ENCODE measurements around the gene MGAT5B. TPM values are rescaled to one million over a fixed set of nuclear protein-coding genes. Genes with fewer than 3 reads are reported as not detected.

MGAT5B gene
- total and polyA plus RNA-seq, 2 of the 13 experiments (the other 11 are each of a cell fraction or from before 2014, with no cell fraction given) = 0.07 to 0.13 TPM

DNA sequence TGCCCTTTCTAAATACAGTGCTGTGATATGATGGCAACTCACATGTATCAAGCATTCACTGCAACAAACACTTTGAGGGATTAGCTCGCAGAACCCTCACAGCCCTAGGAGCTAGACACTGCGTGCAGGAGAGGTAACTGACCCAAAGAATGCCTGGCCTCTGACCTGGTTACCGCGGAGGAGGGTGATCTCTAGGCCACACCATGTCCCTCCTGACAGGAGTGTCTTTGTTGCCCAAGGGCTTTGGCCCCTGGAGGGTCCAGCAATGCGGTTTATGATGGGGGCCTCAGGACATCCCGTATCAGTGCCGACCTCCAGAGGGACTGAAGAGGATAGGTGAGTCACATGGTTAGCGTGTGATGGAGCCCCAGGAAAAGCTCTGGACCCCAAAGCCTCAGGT is 130.6 kb downstream of the MGAT5B start (continued):
- TF ChIP-seq, protein P1, sequence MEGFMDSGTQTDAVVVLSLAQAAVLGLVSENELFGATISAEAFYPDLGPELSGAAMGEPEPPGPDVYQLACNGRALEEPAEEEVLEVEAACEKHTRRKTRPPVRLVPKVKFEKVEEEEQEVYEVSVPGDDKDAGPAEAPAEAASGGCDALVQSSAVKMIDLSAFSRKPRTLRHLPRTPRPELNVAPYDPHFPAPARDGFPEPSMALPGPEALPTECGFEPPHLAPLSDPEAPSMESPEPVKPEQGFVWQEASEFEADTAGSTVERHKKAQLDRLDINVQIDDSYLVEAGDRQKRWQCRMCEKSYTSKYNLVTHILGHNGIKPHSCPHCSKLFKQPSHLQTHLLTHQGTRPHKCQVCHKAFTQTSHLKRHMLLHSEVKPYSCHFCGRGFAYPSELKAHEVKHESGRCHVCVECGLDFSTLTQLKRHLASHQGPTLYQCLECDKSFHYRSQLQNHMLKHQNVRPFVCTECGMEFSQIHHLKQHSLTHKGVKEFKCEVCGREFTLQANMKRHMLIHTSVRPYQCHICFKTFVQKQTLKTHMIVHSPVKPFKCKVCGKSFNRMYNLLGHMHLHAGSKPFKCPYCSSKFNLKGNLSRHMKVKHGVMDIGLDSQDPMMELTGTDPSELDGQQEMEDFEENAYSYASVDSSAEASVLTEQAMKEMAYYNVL (CRISPR knock-in tag; IDR thresholded peaks at IDR 0.05; ENCODE audit: borderline replicate concordance) = 0 out of 2 replicates have a peak, but pooled peaks have one; percentile 44
- TF ChIP-seq ATF1 (CRISPR knock-in tag; IDR thresholded peaks at IDR 0.05) (no peak), XRCC5 (optimal IDR thresholded peaks at IDR 0.05; ENCODE audit: low read length) (no peak), HES4 (CRISPR knock-in tag; IDR thresholded peaks at IDR 0.05; ENCODE audit: borderline replicate concordance) (no peak), FOXP1 (IDR thresholded peaks at IDR 0.05) (no peak), FOXP1 (CRISPR knock-in tag; IDR thresholded peaks at IDR 0.05) (no peak), ZFX (CRISPR knock-in tag; IDR thresholded peaks at IDR 0.05; ENCODE audit: low read depth) (peak; percentile 32; the same call in 1 of the 2 replicates), IRF2 (CRISPR knock-in tag; IDR thresholded peaks at IDR 0.05) (0 out of 2 replicates have a peak, but pooled peaks have one; percentile 13), NCOA2 (CRISPR knock-in tag; IDR thresholded peaks at IDR 0.05) (peak; percentile 44; the same call in 1 of the 2 replicates), ESRRA (CRISPR knock-in tag; IDR thresholded peaks at IDR 0.05; ENCODE audit: low read depth) (no peak), JARID2 (CRISPR knock-in tag; IDR thresholded peaks at IDR 0.05; ENCODE audit: insufficient replicate concordance) (no peak), ZBTB21 (CRISPR knock-in tag; IDR thresholded peaks at IDR 0.05) (no peak), GATAD2A (CRISPR knock-in tag; IDR thresholded peaks at IDR 0.05) (peak; percentile 60), CEBPB (IDR thresholded peaks at IDR 0.05; ENCODE audit: borderline replicate concordance, low read depth, low read length) (0 out of 2 replicates have a peak, but pooled peaks have one; percentile 7), ARNT (IDR thresholded peaks at IDR 0.05) (no peak), TRIM24 (CRISPR knock-in tag; IDR thresholded peaks at IDR 0.05) (no peak)
- TF ChIP-seq, protein P2, sequence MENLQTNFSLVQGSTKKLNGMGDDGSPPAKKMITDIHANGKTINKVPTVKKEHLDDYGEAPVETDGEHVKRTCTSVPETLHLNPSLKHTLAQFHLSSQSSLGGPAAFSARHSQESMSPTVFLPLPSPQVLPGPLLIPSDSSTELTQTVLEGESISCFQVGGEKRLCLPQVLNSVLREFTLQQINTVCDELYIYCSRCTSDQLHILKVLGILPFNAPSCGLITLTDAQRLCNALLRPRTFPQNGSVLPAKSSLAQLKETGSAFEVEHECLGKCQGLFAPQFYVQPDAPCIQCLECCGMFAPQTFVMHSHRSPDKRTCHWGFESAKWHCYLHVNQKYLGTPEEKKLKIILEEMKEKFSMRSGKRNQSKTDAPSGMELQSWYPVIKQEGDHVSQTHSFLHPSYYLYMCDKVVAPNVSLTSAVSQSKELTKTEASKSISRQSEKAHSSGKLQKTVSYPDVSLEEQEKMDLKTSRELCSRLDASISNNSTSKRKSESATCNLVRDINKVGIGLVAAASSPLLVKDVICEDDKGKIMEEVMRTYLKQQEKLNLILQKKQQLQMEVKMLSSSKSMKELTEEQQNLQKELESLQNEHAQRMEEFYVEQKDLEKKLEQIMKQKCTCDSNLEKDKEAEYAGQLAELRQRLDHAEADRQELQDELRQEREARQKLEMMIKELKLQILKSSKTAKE (CRISPR knock-in tag; IDR thresholded peaks at IDR 0.05; ENCODE audit: borderline replicate concordance) = no peak
- TF ChIP-seq, protein P3, sequence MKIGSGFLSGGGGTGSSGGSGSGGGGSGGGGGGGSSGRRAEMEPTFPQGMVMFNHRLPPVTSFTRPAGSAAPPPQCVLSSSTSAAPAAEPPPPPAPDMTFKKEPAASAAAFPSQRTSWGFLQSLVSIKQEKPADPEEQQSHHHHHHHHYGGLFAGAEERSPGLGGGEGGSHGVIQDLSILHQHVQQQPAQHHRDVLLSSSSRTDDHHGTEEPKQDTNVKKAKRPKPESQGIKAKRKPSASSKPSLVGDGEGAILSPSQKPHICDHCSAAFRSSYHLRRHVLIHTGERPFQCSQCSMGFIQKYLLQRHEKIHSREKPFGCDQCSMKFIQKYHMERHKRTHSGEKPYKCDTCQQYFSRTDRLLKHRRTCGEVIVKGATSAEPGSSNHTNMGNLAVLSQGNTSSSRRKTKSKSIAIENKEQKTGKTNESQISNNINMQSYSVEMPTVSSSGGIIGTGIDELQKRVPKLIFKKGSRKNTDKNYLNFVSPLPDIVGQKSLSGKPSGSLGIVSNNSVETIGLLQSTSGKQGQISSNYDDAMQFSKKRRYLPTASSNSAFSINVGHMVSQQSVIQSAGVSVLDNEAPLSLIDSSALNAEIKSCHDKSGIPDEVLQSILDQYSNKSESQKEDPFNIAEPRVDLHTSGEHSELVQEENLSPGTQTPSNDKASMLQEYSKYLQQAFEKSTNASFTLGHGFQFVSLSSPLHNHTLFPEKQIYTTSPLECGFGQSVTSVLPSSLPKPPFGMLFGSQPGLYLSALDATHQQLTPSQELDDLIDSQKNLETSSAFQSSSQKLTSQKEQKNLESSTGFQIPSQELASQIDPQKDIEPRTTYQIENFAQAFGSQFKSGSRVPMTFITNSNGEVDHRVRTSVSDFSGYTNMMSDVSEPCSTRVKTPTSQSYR (CRISPR knock-in tag; IDR thresholded peaks at IDR 0.05; ENCODE audit: borderline replicate concordance) = no peak
- TF ChIP-seq, protein P4, sequence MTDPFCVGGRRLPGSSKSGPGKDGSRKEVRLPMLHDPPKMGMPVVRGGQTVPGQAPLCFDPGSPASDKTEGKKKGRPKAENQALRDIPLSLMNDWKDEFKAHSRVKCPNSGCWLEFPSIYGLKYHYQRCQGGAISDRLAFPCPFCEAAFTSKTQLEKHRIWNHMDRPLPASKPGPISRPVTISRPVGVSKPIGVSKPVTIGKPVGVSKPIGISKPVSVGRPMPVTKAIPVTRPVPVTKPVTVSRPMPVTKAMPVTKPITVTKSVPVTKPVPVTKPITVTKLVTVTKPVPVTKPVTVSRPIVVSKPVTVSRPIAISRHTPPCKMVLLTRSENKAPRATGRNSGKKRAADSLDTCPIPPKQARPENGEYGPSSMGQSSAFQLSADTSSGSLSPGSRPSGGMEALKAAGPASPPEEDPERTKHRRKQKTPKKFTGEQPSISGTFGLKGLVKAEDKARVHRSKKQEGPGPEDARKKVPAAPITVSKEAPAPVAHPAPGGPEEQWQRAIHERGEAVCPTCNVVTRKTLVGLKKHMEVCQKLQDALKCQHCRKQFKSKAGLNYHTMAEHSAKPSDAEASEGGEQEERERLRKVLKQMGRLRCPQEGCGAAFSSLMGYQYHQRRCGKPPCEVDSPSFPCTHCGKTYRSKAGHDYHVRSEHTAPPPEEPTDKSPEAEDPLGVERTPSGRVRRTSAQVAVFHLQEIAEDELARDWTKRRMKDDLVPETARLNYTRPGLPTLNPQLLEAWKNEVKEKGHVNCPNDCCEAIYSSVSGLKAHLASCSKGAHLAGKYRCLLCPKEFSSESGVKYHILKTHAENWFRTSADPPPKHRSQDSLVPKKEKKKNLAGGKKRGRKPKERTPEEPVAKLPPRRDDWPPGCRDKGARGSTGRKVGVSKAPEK (CRISPR knock-in tag; IDR thresholded peaks at IDR 0.05; ENCODE audit: borderline replicate concordance) = no peak
- TF ChIP-seq, protein P5, sequence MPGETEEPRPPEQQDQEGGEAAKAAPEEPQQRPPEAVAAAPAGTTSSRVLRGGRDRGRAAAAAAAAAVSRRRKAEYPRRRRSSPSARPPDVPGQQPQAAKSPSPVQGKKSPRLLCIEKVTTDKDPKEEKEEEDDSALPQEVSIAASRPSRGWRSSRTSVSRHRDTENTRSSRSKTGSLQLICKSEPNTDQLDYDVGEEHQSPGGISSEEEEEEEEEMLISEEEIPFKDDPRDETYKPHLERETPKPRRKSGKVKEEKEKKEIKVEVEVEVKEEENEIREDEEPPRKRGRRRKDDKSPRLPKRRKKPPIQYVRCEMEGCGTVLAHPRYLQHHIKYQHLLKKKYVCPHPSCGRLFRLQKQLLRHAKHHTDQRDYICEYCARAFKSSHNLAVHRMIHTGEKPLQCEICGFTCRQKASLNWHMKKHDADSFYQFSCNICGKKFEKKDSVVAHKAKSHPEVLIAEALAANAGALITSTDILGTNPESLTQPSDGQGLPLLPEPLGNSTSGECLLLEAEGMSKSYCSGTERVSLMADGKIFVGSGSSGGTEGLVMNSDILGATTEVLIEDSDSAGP (CRISPR knock-in tag; IDR thresholded peaks at IDR 0.05; ENCODE audit: borderline replicate concordance) = no peak

All from HepG2 (cell line).